ENCODE measurements around the gene NSG1. TPM values are rescaled to one million over a fixed set of nuclear protein-coding genes. Genes with fewer than 3 reads are reported as not detected.
A peak's percentile ranks its signal among the peaks of the same experiment; 100 is the strongest.

The NSG1 gene
- total RNA-seq, 1 donor: not detected

DNA sequence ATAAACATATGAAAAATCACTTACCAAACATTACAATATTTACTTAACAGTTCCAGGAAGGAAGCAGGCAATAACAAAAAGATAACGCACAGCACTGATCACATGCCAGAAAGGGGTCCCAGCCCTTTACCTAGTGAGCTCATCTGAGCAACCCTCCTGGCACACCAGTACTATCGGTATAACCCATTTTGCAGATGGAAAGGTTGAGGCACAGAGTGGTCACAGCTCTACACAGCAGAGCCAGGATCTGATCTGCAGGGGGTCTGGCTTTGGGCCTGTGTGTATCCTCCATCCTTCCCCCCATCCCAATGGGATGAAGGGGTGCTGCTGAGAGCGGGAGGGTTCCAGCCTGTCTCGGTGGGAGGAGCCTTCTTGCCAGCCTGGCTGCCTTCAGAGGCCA, 5.0 kb downstream of the NSG1 start:
- Histone ChIP-seq H2AFZ (ENCODE audit: low read length) (no peak overlapping the region), H4K20me1 (ENCODE audit: insufficient read depth, low read length) (no peaks in the 10 kb centered on the region), H3K4me3 (ENCODE audit: insufficient read depth, low read length) (no peak overlapping the region), H3K4me1 (ENCODE audit: insufficient read depth, low read length) (no peaks in the 10 kb centered on the region), H3K9me3 (ENCODE audit: low read depth, low read length) (no peaks in the 10 kb centered on the region), H3K79me2 (ENCODE audit: insufficient read depth, low read length) (no peaks in the 10 kb centered on the region), H3K4me2 (ENCODE audit: insufficient read depth, low read length) (no peak overlapping the region), H3K27me3 (ENCODE audit: insufficient read depth, low read length) (peaks cover 47% of the 10 kb centered on the region), H3K36me3 (ENCODE audit: insufficient read depth, low read length) (no peaks in the 10 kb centered on the region), H3K27ac (ENCODE audit: low read depth, low read length) (no peak overlapping the region)
- TF ChIP-seq, protein P1, sequence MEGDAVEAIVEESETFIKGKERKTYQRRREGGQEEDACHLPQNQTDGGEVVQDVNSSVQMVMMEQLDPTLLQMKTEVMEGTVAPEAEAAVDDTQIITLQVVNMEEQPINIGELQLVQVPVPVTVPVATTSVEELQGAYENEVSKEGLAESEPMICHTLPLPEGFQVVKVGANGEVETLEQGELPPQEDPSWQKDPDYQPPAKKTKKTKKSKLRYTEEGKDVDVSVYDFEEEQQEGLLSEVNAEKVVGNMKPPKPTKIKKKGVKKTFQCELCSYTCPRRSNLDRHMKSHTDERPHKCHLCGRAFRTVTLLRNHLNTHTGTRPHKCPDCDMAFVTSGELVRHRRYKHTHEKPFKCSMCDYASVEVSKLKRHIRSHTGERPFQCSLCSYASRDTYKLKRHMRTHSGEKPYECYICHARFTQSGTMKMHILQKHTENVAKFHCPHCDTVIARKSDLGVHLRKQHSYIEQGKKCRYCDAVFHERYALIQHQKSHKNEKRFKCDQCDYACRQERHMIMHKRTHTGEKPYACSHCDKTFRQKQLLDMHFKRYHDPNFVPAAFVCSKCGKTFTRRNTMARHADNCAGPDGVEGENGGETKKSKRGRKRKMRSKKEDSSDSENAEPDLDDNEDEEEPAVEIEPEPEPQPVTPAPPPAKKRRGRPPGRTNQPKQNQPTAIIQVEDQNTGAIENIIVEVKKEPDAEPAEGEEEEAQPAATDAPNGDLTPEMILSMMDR (IDR thresholded peaks at IDR 0.05; ENCODE audit: extremely low read depth, low read depth, low read length): no peak
- peak; percentile 76 for DNase-seq (ENCODE audit: insufficient read length, low spot score, missing footprints)

DNA sequence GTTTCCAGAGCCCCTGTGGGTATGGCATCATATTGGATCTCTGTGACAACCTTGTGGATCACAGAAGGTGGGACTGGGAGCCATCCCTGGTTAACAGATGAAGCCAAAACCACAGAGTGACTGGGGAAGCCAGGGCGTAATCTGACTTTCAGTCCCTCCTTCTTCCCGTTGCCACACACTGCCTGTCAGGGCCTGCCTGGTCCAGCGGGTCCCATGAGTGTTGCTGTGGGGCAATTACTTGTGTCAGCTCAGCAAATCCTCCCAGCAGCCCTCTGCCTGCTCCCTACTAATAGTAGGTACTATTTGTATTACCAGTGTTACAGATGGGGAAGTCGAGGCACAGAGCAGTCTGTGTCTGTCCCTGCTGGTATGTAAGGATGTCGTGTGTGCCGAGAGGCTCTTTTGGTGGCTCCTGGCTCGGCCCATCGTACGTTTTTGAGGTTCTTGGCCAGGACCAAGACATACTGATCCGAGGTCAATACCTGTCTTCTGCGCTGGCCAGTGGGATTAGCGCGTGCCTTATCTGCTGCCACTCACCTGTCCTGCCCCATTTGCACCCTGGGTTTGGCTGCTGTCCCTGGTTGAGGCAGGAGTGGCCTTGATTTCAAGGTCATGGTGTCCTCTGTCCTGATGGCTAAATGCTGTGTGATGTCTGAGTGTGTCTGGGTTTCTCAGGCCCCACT, 5.7 kb downstream of the NSG1 start:
- Histone ChIP-seq H3K79me2 (ENCODE audit: insufficient read depth, low read length) (no peaks in the 10 kb centered on the region), H2AFZ (ENCODE audit: low read length) (no peak overlapping the region), H3K4me3 (ENCODE audit: insufficient read depth, low read length) (no peak overlapping the region), H3K36me3 (ENCODE audit: insufficient read depth, low read length) (no peaks in the 10 kb centered on the region), H3K9me3 (ENCODE audit: low read depth, low read length) (no peaks in the 10 kb centered on the region), H3K4me1 (ENCODE audit: insufficient read depth, low read length) (no peaks in the 10 kb centered on the region), H3K27ac (ENCODE audit: low read depth, low read length) (no peak overlapping the region), H3K4me2 (ENCODE audit: insufficient read depth, low read length) (no peak overlapping the region), H4K20me1 (ENCODE audit: insufficient read depth, low read length) (no peaks in the 10 kb centered on the region), H3K27me3 (ENCODE audit: insufficient read depth, low read length) (peaks cover 46% of the 10 kb centered on the region)
- TF ChIP-seq, protein P1 (IDR thresholded peaks at IDR 0.05; ENCODE audit: extremely low read depth, low read depth, low read length): no peak
- DNase-seq (ENCODE audit: insufficient read length, low spot score, missing footprints): peak; percentile 61

DNA sequence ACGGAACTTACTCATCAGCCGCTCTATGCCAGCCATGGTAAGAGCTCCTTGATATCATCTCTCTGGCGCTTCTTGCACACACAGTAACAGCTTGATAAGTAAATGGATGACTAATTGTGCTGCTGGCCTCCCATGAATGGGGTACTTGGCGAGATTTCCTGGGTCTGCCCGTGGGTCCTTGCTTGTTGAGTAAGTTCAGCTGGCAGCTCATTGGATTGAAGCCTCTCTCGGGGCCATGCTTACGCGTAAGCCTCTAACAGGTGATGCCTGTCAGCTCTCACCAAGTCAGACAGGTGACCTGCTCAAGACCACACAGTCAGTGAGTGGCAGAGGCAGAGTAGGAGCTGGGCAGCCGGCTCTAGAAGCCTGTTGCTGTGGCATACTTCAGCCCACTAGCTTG, 7.7 kb downstream of the NSG1 start:
- no peak overlapping the region for H3K4me3 ChIP-seq (ENCODE audit: insufficient read depth, low read length)
- no peaks in the 10 kb centered on the region for H3K4me1 ChIP-seq (ENCODE audit: insufficient read depth, low read length)
- no peak overlapping the region for H3K4me2 ChIP-seq (ENCODE audit: insufficient read depth, low read length)
- no peaks in the 10 kb centered on the region for H4K20me1 ChIP-seq (ENCODE audit: insufficient read depth, low read length)
- no peaks in the 10 kb centered on the region for H3K9me3 ChIP-seq (ENCODE audit: low read depth, low read length)
- TF ChIP-seq, protein P1 (IDR thresholded peaks at IDR 0.05; ENCODE audit: extremely low read depth, low read depth, low read length): no peak
- no peaks in the 10 kb centered on the region for H3K79me2 ChIP-seq (ENCODE audit: insufficient read depth, low read length)
- no peak overlapping the region for H2AFZ ChIP-seq (ENCODE audit: low read length)
- no peaks in the 10 kb centered on the region for H3K36me3 ChIP-seq (ENCODE audit: insufficient read depth, low read length)
- no peak for DNase-seq (ENCODE audit: insufficient read length, low spot score, missing footprints)
- no peak overlapping the region for H3K27ac ChIP-seq (ENCODE audit: low read depth, low read length)
- H3K27me3 ChIP-seq (ENCODE audit: insufficient read depth, low read length): peaks cover 32% of the 10 kb centered on the region

DNA sequence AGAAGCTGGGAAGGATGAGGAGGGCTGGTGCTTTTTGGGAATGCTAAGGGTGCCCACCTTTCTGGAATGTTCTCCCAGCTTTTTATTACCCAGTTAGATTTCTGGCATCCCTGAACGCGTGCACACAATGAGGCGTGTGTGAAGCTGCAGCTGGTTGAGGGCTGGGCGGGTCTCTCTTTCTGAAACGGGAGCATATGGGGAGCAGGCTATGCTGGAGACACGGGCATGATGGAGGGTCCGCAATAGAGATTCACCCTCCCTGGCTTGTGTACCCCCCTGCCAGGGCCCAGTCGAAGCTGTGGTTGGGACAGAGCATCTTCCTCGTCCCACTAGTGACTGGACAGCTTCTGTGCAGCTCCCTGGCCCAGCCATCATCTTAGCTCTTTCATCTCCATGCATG, 8.5 kb downstream of the NSG1 start:
- H3K4me2 ChIP-seq (ENCODE audit: insufficient read depth, low read length): no peak overlapping the region
- H3K79me2 ChIP-seq (ENCODE audit: insufficient read depth, low read length): no peaks in the 10 kb centered on the region
- TF ChIP-seq, protein P1 (IDR thresholded peaks at IDR 0.05; ENCODE audit: extremely low read depth, low read depth, low read length): no peak
- H3K4me3 ChIP-seq (ENCODE audit: insufficient read depth, low read length): no peak overlapping the region
- no peaks in the 10 kb centered on the region for H3K36me3 ChIP-seq (ENCODE audit: insufficient read depth, low read length)
- H3K27ac ChIP-seq (ENCODE audit: low read depth, low read length): no peak overlapping the region
- peaks cover 32% of the 10 kb centered on the region for H3K27me3 ChIP-seq (ENCODE audit: insufficient read depth, low read length)
- DNase-seq (ENCODE audit: insufficient read length, low spot score, missing footprints): no peak
- no peak overlapping the region for H2AFZ ChIP-seq (ENCODE audit: low read length)
- no peaks in the 10 kb centered on the region for H3K9me3 ChIP-seq (ENCODE audit: low read depth, low read length)
- H4K20me1 ChIP-seq (ENCODE audit: insufficient read depth, low read length): no peaks in the 10 kb centered on the region
- H3K4me1 ChIP-seq (ENCODE audit: insufficient read depth, low read length): no peaks in the 10 kb centered on the region

All from osteoblast (primary cell).